ENCODE results near the gene KRT3.

The KRT3 gene

GRCh38 chr12:52802442-52802841 is 6.5 kb upstream of the KRT3 start:
- Histone ChIP-seq H3K9me2 (replicated peaks; ENCODE audit: control insufficient read depth, low read length) (no peaks in the 10 kb centered on the region), H3K4me1 (ENCODE audit: control insufficient read depth, low read length) (no peaks in the 10 kb centered on the region), H3K4me3 (ENCODE audit: low read length) (no peak overlapping the region), H3K27ac (ENCODE audit: low read depth, low read length) (no peak overlapping the region), H3F3A (ENCODE audit: control insufficient read depth, insufficient read depth) (no peaks in the 10 kb centered on the region), H3K27me3 (ENCODE audit: control insufficient read depth, low read length) (no peaks in the 10 kb centered on the region; the same call in 1 of the 2 replicates), H3K36me3 (ENCODE audit: control insufficient read depth, low read length) (no peaks in the 10 kb centered on the region), H3K79me2 (ENCODE audit: control insufficient read depth, low read length) (no peaks in the 10 kb centered on the region), H3K9me3 (ENCODE audit: control insufficient read depth, insufficient read depth, low read length) (no peaks in the 10 kb centered on the region), H3K4me2 (ENCODE audit: low read length) (no peak overlapping the region), H4K20me1 (ENCODE audit: control insufficient read depth, insufficient read depth, low read depth, low read length) (no peaks in the 10 kb centered on the region)
- TF ChIP-seq CTCF (IDR thresholded peaks at IDR 0.05; ENCODE audit: low read depth, low read length, poor library complexity, severe bottlenecking): no peak
- no peak for TF ChIP-seq EZH2phosphoT487 (IDR thresholded peaks at IDR 0.05; ENCODE audit: borderline replicate concordance, low read length)

GRCh38 chr12:52801773-52802172 is 5.9 kb upstream of the KRT3 start:
- no peaks in the 10 kb centered on the region for H3F3A ChIP-seq (ENCODE audit: control insufficient read depth, insufficient read depth)
- no peaks in the 10 kb centered on the region for H3K9me3 ChIP-seq (ENCODE audit: control insufficient read depth, insufficient read depth, low read length)
- H3K9me2 ChIP-seq (replicated peaks; ENCODE audit: control insufficient read depth, low read length): no peaks in the 10 kb centered on the region
- H3K4me2 ChIP-seq (ENCODE audit: low read length): no peak overlapping the region
- H3K27ac ChIP-seq (ENCODE audit: low read depth, low read length): no peak overlapping the region
- H4K20me1 ChIP-seq (ENCODE audit: control insufficient read depth, insufficient read depth, low read depth, low read length): no peaks in the 10 kb centered on the region
- H3K36me3 ChIP-seq (ENCODE audit: control insufficient read depth, low read length): no peaks in the 10 kb centered on the region
- no peaks in the 10 kb centered on the region; the same call in 1 of the 2 replicates for H3K27me3 ChIP-seq (ENCODE audit: control insufficient read depth, low read length)
- H3K4me3 ChIP-seq (ENCODE audit: low read length): no peak overlapping the region
- no peaks in the 10 kb centered on the region for H3K79me2 ChIP-seq (ENCODE audit: control insufficient read depth, low read length)
- no peaks in the 10 kb centered on the region for H3K4me1 ChIP-seq (ENCODE audit: control insufficient read depth, low read length)
- TF ChIP-seq EZH2phosphoT487 (IDR thresholded peaks at IDR 0.05; ENCODE audit: borderline replicate concordance, low read length): no peak
- no peak for TF ChIP-seq CTCF (IDR thresholded peaks at IDR 0.05; ENCODE audit: low read depth, low read length, poor library complexity, severe bottlenecking)

GRCh38 chr12:52800259-52800917 is 4.5 kb upstream of the KRT3 start:
- no peak overlapping the region for H3K4me3 ChIP-seq (ENCODE audit: low read length)

More at GRCh38 chr12:52800259-52800917, 4.5 kb upstream of the KRT3 start:
- no peak for TF ChIP-seq CTCF (IDR thresholded peaks at IDR 0.05; ENCODE audit: low read depth, low read length, poor library complexity, severe bottlenecking)
- TF ChIP-seq EZH2phosphoT487 (IDR thresholded peaks at IDR 0.05; ENCODE audit: borderline replicate concordance, low read length): no peak
- Histone ChIP-seq H3K9me3 (ENCODE audit: control insufficient read depth, insufficient read depth, low read length) (no peaks in the 10 kb centered on the region), H3K79me2 (ENCODE audit: control insufficient read depth, low read length) (no peaks in the 10 kb centered on the region), H3F3A (ENCODE audit: control insufficient read depth, insufficient read depth) (no peaks in the 10 kb centered on the region), H3K27ac (ENCODE audit: low read depth, low read length) (no peak overlapping the region), H3K4me2 (ENCODE audit: low read length) (no peak overlapping the region), H3K36me3 (ENCODE audit: control insufficient read depth, low read length) (no peaks in the 10 kb centered on the region), H3K9me2 (replicated peaks; ENCODE audit: control insufficient read depth, low read length) (no peaks in the 10 kb centered on the region), H3K4me1 (ENCODE audit: control insufficient read depth, low read length) (no peaks in the 10 kb centered on the region), H4K20me1 (ENCODE audit: control insufficient read depth, insufficient read depth, low read depth, low read length) (no peaks in the 10 kb centered on the region), H3K27me3 (ENCODE audit: control insufficient read depth, low read length) (no peaks in the 10 kb centered on the region; the same call in 1 of the 2 replicates)

Data from DOHH2 (cell line).